Stimulated activated effector memory CD8-positive, alpha-beta T cell treated with anti-CD3 and anti-CD28 coated beads, Interleukin-12 subunit alpha, Interleukin-12 subunit beta, amount 100 ng/mL, for 72 hours (primary cell): ENCODE measurements around the gene DUSP9.
"Not testable (repeated sequence)": the region's sequence is repeated elsewhere in the genome, so short reads cannot be mapped to it uniquely, and the experiment has no call there.

Experiments used
- ATAC-seq: fragments of 150-1000 bp; cut with Tn5 transposase; 2 replicates; pipeline ENCODE4 v1.10.0; 2021
- DNase-seq, 2 donors: peaks; one replicate each; pipeline ENCODE4 v3.0.0; 2021 to 2022; ENCODE audit warnings: low spot score in 2 of 2
- H3K27ac Mint-ChIP-seq: one replicate; pipeline ENCODE4 v1.8.0; 2022; ENCODE audit warnings: mild to moderate bottlenecking, mixed read lengths
- H3K36me3 Mint-ChIP-seq: one replicate; pipeline ENCODE4 v1.8.0; 2022; ENCODE audit warnings: mild to moderate bottlenecking, mixed read lengths
- H3K4me1 Mint-ChIP-seq: one replicate; pipeline ENCODE4 v1.8.0; 2022; ENCODE audit warnings: mixed read lengths
- H3K4me3 Mint-ChIP-seq: one replicate; pipeline ENCODE4 v1.8.0; 2022; ENCODE audit warnings: mild to moderate bottlenecking, mixed read lengths
- H3K9me3 Mint-ChIP-seq: one replicate; pipeline ENCODE4 v1.8.0; 2022; ENCODE audit warnings: mixed read lengths

The DUSP9 gene, protein sequence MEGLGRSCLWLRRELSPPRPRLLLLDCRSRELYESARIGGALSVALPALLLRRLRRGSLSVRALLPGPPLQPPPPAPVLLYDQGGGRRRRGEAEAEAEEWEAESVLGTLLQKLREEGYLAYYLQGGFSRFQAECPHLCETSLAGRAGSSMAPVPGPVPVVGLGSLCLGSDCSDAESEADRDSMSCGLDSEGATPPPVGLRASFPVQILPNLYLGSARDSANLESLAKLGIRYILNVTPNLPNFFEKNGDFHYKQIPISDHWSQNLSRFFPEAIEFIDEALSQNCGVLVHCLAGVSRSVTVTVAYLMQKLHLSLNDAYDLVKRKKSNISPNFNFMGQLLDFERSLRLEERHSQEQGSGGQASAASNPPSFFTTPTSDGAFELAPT

DNA sequence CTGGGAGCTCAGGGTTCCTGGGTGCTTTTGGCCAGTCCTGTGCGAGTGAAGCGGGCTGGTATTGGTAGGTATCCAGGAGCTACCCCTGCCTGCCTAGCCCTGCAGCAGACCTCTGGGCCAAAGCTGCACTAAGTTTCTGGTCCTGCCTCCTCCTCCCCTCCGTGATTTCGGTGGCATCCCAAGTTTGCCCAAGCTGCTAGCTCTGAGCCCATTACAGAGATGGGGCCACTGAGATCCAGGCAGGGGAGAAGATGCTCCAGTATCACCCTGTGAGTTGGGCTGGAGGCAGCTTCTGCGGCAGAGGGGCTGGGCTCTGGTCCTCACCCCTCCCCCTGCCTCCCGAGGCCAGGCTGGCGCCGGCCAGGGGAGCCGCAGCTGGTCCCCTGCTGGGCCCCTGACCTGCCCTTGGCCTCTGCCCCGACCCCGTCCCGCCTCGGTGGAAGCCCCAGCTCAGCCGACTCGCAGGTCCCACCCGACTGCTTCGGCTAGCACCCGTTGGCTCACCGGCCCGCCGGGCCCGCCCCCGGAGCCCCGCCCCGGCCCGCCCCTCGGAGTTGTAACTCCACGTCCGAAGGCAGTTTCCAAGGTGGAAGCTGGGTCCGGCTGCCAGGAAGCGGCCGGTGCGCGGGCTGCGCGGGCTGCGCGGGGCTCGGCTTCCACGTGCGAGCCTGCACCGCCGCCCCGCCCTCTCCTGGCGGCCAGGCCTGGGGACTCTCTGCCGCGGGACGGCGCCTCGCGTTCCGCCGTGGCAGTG lies at the start of gene DUSP9:
DUSP9 (plus strand) TSS at position 584 of the 754 bp plus-strand sequence. CDS start 751 bp downstream, outside the sequence.
- H3K9me3 Mint-ChIP-seq: no peaks in the 10 kb centered on the region
- no peak for DNase-seq
- H3K4me3 Mint-ChIP-seq: no peak within 1 kb of the TSS
- ATAC-seq: peak; percentile 34
- no peak within 1 kb of the TSS for H3K27ac Mint-ChIP-seq
- H3K4me1 Mint-ChIP-seq: peaks cover 11% of the 10 kb centered on the region
- no peaks in the 10 kb centered on the region for H3K36me3 Mint-ChIP-seq

GRCh38 chrX:153598541-153599191 lies 48.3 kb upstream of the DUSP9 start, which contains the start of gene CCNQ:
Gene CCNQ (minus strand): TSS chrX:153599139. CDS start chrX:153599073, 66 bp downstream.
- peak within 1 kb of the TSS; percentile 81 for H3K4me3 Mint-ChIP-seq
- DNase-seq: peak in 1 of 2 donors; percentile 69
- ATAC-seq: peak; percentile 78
- peak within 1 kb of the TSS; percentile 60 for H3K27ac Mint-ChIP-seq
- peaks cover 29% of the 10 kb centered on the region for H3K36me3 Mint-ChIP-seq
- H3K9me3 Mint-ChIP-seq: no peaks in the 10 kb centered on the region
- peaks cover 44% of the 10 kb centered on the region for H3K4me1 Mint-ChIP-seq

- Mint-ChIP-seq H3K4me3 (peak overlapping the region; percentile 81), H3K27ac (peak overlapping the region; percentile 60), H3K36me3 (peaks cover 22% of the 10 kb centered on the region), H3K4me1 (peaks cover 44% of the 10 kb centered on the region), H3K9me3 (no peaks in the 10 kb centered on the region)
- ATAC-seq: peak; percentile 89
- DNase-seq: peak; percentile 75 to 89
These were observed 47.6 kb upstream of the DUSP9 start for GRCh38 chrX:153599192-153600031.

- no peak for ATAC-seq
- DNase-seq: peak in 1 of 2 donors; percentile 51
- Mint-ChIP-seq H3K4me1 (peaks cover 44% of the 10 kb centered on the region), H3K27ac (peak overlapping the region; percentile 60), H3K36me3 (peaks cover 16% of the 10 kb centered on the region), H3K9me3 (no peaks in the 10 kb centered on the region), H3K4me3 (peak overlapping the region; percentile 81)
These were observed 47.0 kb upstream of the DUSP9 start for GRCh38 chrX:153600032-153600373.

DNA sequence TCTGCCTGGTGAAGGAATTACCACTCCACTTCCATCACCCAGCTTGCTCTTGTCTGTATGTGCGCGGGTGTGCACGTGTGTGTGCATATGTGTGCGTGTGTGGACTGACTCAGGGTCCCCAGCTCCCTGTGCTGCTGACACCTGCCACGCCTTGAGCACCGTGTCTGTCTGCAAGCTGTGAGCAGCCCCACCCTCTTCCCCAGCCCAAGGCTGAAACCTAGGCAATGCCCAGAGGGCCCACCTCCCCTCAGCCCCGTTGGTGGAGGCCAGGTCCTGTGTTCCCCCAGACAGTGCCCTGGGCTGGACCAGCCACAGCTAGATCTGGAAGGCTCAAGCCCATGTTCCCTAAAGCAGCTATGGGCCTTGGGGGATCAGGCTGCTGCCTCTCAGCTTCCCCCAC lies 46.1 kb upstream of the DUSP9 start:
- ATAC-seq (no peak), DNase-seq (no peak)
- H3K4me3 Mint-ChIP-seq: peak overlapping the region; percentile 81
- H3K27ac Mint-ChIP-seq: no peak overlapping the region
- peaks cover 7% of the 10 kb centered on the region for H3K36me3 Mint-ChIP-seq
- peaks cover 40% of the 10 kb centered on the region for H3K4me1 Mint-ChIP-seq
- no peaks in the 10 kb centered on the region for H3K9me3 Mint-ChIP-seq

DNA sequence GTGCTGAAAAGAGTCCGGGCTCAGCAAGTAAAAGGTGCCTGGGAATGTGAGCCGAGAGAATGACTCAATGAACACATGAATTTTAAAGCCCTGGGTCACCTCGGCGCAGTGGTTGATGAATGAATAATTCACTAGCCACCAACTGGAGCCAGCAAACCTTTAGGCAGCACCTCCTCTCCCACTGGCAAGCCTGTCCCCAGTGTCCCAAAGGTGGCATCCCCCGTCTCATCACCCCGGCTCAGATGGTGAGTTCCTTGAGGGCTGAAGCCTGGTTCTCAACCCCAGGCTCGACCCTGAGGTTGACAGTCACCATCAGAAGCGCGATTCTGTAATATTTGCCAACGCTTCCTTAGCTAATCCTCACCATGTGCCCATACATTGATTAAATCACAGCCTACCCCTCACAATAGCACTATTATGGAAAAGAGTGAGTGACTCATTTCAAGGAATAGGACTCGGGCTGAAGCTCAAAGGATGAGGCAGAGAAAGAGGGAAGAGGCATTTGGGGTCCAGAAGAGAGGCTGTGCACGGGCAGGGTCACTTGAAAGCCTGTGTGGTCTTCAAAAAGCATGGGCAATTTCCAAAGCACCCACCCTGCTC lies 45.4 kb upstream of the DUSP9 start:
- Mint-ChIP-seq H3K9me3 (no peaks in the 10 kb centered on the region), H3K4me3 (no peak overlapping the region), H3K4me1 (peaks cover 33% of the 10 kb centered on the region), H3K36me3 (peaks cover 6% of the 10 kb centered on the region), H3K27ac (no peak overlapping the region)
- no peak for ATAC-seq
- no peak for DNase-seq

- H3K27ac Mint-ChIP-seq: no peak overlapping the region
- peaks cover 23% of the 10 kb centered on the region for H3K4me1 Mint-ChIP-seq
- no peak for ATAC-seq
These were observed 44.4 kb upstream of the DUSP9 start for GRCh38 chrX:153602601-153603000.

GRCh38 chrX:153603131-153603656 lies 43.8 kb upstream of the DUSP9 start:
- DNase-seq: no peak
- H3K9me3 Mint-ChIP-seq: no peaks in the 10 kb centered on the region
- H3K36me3 Mint-ChIP-seq: peaks cover 6% of the 10 kb centered on the region
- ATAC-seq: no peak
- no peak overlapping the region for H3K4me3 Mint-ChIP-seq
- H3K27ac Mint-ChIP-seq: no peak overlapping the region
- peaks cover 17% of the 10 kb centered on the region for H3K4me1 Mint-ChIP-seq

More at GRCh38 chrX:153602601-153603000, 44.4 kb upstream of the DUSP9 start:
- no peak for DNase-seq
- Mint-ChIP-seq H3K9me3 (no peaks in the 10 kb centered on the region), H3K4me3 (no peak overlapping the region), H3K36me3 (peaks cover 6% of the 10 kb centered on the region)

GRCh38 chrX:153604666-153605380 lies 42.2 kb upstream of the DUSP9 start:
- H3K4me1 Mint-ChIP-seq: peaks cover 17% of the 10 kb centered on the region
- not testable (repeated sequence) for ATAC-seq, DNase-seq, H3K9me3 Mint-ChIP-seq, H3K36me3 Mint-ChIP-seq, H3K27ac Mint-ChIP-seq, H3K4me3 Mint-ChIP-seq

GRCh38 chrX:153606503-153606902 lies 40.5 kb upstream of the DUSP9 start:
- no peak for ATAC-seq
- Mint-ChIP-seq H3K4me3 (no peak overlapping the region), H3K4me1 (peaks cover 1% of the 10 kb centered on the region)

GRCh38 chrX:153608376-153608775 lies 38.6 kb upstream of the DUSP9 start:
- H3K4me3 Mint-ChIP-seq: no peak overlapping the region
- ATAC-seq (no peak), DNase-seq (no peak)

More at GRCh38 chrX:153606503-153606902, 40.5 kb upstream of the DUSP9 start:
- Mint-ChIP-seq H3K9me3 (no peaks in the 10 kb centered on the region), H3K27ac (no peak overlapping the region), H3K36me3 (no peaks in the 10 kb centered on the region)
- no peak for DNase-seq

DNA sequence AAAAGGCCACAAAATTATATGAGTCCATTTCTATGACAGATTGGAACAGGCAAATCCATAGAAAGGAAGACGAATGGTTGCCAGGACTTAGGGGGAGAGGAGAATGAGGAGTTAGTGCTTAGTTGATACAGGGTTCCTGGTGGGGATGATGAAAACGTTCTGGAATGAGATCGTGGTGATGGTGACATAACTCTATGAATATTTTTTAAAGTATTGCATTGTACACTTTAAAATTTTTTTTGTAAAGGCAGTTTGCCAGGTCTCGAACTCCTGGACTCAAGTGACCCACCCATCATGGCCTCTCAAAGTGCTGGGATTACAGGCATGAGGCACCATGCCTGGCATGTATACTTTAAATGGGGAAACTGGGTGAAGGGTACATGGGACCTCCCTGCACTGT lies 38.2 kb upstream of the DUSP9 start:
- Mint-ChIP-seq H3K9me3 (no peaks in the 10 kb centered on the region), H3K27ac (no peak overlapping the region), H3K4me1 (no peaks in the 10 kb centered on the region), H3K36me3 (no peaks in the 10 kb centered on the region), H3K4me3 (no peak overlapping the region)
- no peak for ATAC-seq
- no peak for DNase-seq

More at GRCh38 chrX:153608376-153608775, 38.6 kb upstream of the DUSP9 start:
- H3K4me1 Mint-ChIP-seq: no peaks in the 10 kb centered on the region
- no peaks in the 10 kb centered on the region for H3K9me3 Mint-ChIP-seq
- H3K27ac Mint-ChIP-seq: no peak overlapping the region
- H3K36me3 Mint-ChIP-seq: no peaks in the 10 kb centered on the region

DNA sequence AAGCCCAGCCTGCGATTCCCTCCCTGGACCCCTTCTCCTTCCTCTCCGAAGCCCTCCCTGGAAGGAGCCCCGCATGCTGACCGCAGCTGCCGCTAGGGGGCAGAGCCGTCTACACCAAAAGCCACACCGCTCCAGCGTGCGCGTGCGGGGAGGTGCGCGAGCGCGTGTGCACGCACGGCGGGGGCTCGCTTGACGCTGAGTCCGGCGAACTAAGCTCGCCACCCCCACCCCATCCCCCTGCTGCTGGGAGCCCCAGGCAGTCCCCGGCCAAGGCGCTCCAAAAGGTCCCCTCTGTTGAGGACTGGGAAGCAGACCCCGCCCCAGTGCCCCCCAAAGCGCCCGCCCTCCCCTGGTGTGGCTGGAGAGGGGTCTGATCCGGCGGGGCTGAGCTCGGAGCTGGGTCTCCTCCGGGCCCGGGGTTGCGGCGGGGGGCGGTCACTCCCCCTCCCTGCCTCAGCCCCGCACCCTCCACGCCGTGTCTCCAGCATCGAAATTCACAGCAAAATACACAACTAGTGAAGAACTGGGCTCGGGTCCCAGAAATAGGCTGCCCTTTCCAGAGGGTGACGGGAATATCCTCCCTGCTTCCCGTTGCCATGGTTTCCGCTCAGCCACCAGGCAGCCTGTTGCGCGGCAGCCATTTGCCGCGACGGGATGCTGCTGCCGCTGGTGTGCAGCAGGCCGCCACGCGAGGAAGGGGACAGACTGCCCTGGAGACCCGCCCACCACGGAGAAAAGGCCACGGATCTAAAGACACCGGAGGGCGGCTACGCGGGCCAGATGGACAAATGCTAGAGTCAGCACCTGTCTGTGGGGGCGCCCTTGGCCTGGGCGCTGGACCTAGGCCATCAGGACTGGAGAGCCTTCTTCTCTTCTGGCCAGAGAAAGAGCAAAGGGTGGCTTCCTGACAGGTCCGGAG lies 36.8 kb upstream of the DUSP9 start:
- H3K4me3 Mint-ChIP-seq: peak overlapping the region; percentile 70
- H3K27ac Mint-ChIP-seq: peak overlapping the region; percentile 74
- DNase-seq (peak; percentile 53 to 79), ATAC-seq (peak; percentile 94)
- no peaks in the 10 kb centered on the region for H3K36me3 Mint-ChIP-seq
- H3K4me1 Mint-ChIP-seq: peaks cover 7% of the 10 kb centered on the region
- no peaks in the 10 kb centered on the region for H3K9me3 Mint-ChIP-seq
